DMS153 treated with DMSO at 0.1 percent for 48 hours (cell line): Measurements from ENCODE around the gene TRIM45.
"Not testable (repeated sequence)": the region's sequence is repeated elsewhere in the genome, so short reads cannot be mapped to it uniquely, and the experiment has no call there.

Experiments used
- DNase-seq: peaks from one replicate; lab custom pipeline; 2025; ENCODE audit not compliant: unreplicated experiment; lab: John Stamatoyannopoulos, UW

The TRIM45 gene

GRCh38 chr1:117130526-117130925, 9.0 kb upstream of the TRIM45 start:
- DNase-seq, result no peak

- peak; percentile 35 for DNase-seq
Measured at GRCh38 chr1:117128323-117129079, 7.0 kb upstream of the TRIM45 start.

- DNase-seq, result no peak
Measured at GRCh38 chr1:117127795-117128194, 6.2 kb upstream of the TRIM45 start.

- no peak for DNase-seq
Measured at GRCh38 chr1:117124661-117125060, 3.1 kb upstream of the TRIM45 start.

GRCh38 chr1:117123274-117123673, 1.7 kb upstream of the TRIM45 start:
- no peak for DNase-seq

GRCh38 chr1:117122330-117123025, 929 bp upstream of the TRIM45 start:
- DNase-seq, result no peak

- DNase-seq, result peak; percentile 30
Measured at GRCh38 chr1:117120774-117121588, 568 bp downstream of the TRIM45 start.

GRCh38 chr1:117119144-117119543, 2.4 kb downstream of the TRIM45 start:
- DNase-seq, result not testable (repeated sequence)

GRCh38 chr1:117118137-117118536, 3.4 kb downstream of the TRIM45 start:
- DNase-seq, result no peak

- no peak for DNase-seq
Measured at GRCh38 chr1:117117697-117118096, 3.9 kb downstream of the TRIM45 start.

- DNase-seq, result no peak
Measured at GRCh38 chr1:117116784-117117130, 4.8 kb downstream of the TRIM45 start.

- DNase-seq, result no peak
Measured at GRCh38 chr1:117116090-117116783, 5.3 kb downstream of the TRIM45 start.

- DNase-seq, result no peak
Measured at GRCh38 chr1:117114877-117115276, 6.7 kb downstream of the TRIM45 start.

- no peak for DNase-seq
Measured at GRCh38 chr1:117113199-117113598, 8.3 kb downstream of the TRIM45 start.

GRCh38 chr1:117112047-117112717, 9.4 kb downstream of the TRIM45 start:
- DNase-seq, result no peak

- DNase-seq, result no peak
Measured at GRCh38 chr1:117110774-117111173, 10.8 kb downstream of the TRIM45 start.

GRCh38 chr1:117107364-117107763, 14.2 kb downstream of the TRIM45 start:
- no peak for DNase-seq

- no peak for DNase-seq
Measured at GRCh38 chr1:117106478-117106877, 15.1 kb downstream of the TRIM45 start.

- DNase-seq, result no peak
Measured at GRCh38 chr1:117105722-117106121, 15.8 kb downstream of the TRIM45 start.

GRCh38 chr1:117104986-117105385, 16.6 kb downstream of the TRIM45 start:
- no peak for DNase-seq

GRCh38 chr1:117101858-117102257, 19.7 kb downstream of the TRIM45 start:
- not testable (repeated sequence) for DNase-seq
